Activated CD8-positive, alpha-beta memory T cell treated with anti-CD3 and anti-CD28 coated beads, Interleukin-2, amount 50 U/mL, for 1 hour (primary cell): ENCODE data around the gene PLEK.

Experiments
- DNase-seq: peaks from one replicate; pipeline ENCODE4 v3.0.0-alpha.2; 2020; ENCODE audit errors: extremely low read depth

Gene PLEK

GRCh38 chr2:68414876-68415275, 49.8 kb downstream of the PLEK start:
- DNase-seq = no peak

GRCh38 chr2:68415521-68415920, 50.4 kb downstream of the PLEK start:
- no peak for DNase-seq

GRCh38 chr2:68416081-68416675, 51.1 kb downstream of the PLEK start:
- no peak for DNase-seq

- no peak for DNase-seq
Observed at GRCh38 chr2:68417926-68418325, 52.8 kb downstream of the PLEK start.

- no peak for DNase-seq
Observed at GRCh38 chr2:68418419-68418818, 53.3 kb downstream of the PLEK start.

- DNase-seq = no peak
Observed at GRCh38 chr2:68418855-68419254, 53.8 kb downstream of the PLEK start.

DNA sequence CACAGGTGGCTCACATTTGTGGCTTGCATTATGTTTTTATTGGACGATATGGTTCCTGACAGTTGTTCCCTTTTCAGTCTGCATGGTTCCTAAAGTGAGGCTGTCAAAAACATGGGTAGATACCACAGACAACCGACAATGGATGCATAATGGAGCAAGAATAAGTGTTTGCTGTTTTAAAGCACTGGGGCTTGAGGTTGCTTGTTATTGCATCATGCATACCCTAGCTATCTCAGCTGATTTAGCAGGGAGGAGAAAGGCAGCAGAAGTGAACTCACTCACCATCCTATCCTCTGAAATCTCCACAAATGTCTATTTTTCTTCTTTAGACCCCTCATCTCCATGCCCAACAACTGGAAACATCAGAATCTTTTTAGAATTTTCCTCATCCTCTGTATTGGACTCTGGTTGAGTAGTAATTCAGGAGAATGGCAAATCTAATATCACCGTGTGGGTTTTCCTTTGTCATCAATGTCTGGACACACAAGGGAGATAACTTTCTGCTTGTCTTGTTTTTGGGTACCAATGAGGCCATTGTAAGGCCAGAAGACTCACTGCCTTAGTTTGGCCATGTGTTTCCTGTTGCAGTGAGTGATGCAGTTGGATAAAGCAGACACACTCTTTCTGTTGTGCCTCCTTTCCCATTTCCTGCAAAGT, 55.3 kb downstream of the PLEK start:
- no peak for DNase-seq

DNA sequence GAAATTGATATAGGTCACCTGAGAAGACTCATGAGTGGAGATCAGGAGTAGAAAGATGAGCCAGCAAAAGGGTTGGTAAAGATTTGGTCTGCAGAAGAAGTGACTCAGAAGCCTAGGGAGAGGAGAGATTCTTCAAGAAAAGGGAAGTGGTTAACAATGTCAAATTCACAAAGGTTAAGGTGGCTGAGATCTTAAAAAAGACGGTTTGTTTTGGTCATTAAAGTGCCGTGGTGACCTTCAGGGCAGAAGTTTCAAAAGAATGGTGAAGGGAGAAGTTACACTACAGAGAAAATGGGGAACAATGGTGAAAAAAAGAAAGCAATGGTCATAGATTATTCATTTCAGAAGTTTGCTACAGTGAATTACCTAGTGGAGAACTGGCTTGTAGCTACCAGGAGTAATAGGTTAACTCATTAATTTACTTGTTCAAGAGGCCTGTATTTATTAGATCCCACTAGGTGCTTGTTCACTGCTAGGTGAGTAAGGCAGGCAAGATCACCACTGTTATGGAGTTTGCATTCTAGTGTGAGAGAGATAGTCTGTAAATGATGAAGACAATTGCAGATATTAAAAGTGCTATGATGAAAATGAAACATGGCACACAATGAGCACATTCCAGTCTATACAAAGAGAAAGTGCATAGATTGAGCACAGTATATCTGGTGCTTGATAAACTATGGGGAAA, 59.0 kb downstream of the PLEK start:
- DNase-seq = no peak

- DNase-seq = no peak
Observed at GRCh38 chr2:68425503-68425902, 60.4 kb downstream of the PLEK start.

GRCh38 chr2:68426446-68426845, 61.4 kb downstream of the PLEK start:
- DNase-seq = no peak

DNA sequence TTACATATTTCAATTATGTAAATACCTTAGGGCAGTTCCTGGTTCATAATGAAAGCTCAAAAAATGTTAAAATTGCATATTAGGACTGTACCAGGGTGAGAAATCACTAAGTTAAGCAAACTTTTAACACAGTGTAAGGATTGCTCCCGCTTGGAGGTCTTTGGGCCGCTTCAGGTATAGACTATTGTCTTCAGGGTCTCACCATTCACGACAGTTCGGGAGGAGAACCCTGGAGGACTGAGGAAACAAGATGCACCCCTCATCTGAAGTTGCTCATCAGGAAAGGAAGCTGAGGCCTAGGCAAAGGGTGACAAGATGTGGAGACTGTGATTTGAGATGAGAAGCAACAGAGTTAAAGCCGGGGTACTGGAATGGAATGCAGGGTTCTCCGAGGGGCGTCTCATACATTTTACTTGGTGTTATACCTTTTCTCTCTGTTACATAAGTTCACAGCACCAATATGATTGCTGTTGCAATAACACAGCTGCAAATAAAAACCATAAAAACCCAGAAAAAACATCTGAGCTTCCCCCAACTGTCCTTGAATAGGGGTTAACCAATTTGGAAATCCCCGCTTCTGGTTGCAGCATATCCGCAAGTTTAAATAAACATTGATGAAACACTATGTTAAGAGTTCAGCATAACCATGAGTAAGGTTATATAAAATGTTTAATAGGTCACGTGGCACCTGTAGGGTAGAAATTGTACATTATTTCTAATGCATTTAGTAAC, 61.9 kb downstream of the PLEK start:
- no peak for DNase-seq

DNA sequence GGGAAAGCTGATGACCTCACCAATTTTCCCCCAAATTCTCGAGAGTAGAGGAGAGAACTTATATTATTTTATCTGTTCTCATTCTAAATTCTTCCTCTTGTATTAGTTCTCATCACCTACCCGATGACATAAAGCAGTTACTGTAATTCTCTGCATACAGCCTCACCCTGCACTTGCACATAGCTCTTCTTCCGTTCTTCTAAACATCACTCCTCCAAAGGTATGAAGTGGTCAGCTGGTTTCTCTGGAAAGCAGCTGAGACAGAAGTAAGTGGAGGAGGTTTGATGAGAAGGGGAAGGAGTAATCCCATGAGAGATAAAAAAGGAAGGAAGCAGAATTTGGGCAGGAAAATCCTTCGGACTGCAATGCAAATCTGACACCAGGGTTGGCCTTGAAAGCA, 63.0 kb downstream of the PLEK start:
- DNase-seq = no peak

GRCh38 chr2:68428746-68429145, 63.7 kb downstream of the PLEK start:
- no peak for DNase-seq

DNA sequence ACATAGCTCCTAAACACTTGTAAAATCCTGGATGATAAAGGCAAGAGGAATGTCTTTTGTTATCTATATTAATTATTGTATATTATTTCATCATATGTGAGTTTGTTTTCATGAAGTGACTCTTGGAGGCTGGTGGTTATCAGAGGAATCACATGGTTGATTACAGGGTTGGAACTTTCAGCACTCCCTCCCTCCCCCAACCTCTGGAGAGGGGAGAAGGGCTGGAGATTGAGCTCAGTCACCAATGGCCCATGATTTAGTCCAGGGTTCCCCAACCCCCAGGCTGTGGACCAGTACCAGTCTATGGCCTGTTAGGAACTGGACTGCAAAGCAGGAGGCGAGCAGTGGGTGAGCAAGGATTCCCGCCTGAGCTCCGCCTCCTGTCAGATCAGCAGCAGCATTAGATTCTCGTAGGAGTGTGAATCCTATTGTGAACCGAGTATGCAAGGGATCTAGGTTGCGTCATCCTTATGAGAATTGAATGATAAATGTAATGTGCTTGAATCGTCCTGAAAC, 64.3 kb downstream of the PLEK start:
- no peak for DNase-seq

GRCh38 chr2:68431316-68431972, 66.4 kb downstream of the PLEK start:
- no peak for DNase-seq

DNA sequence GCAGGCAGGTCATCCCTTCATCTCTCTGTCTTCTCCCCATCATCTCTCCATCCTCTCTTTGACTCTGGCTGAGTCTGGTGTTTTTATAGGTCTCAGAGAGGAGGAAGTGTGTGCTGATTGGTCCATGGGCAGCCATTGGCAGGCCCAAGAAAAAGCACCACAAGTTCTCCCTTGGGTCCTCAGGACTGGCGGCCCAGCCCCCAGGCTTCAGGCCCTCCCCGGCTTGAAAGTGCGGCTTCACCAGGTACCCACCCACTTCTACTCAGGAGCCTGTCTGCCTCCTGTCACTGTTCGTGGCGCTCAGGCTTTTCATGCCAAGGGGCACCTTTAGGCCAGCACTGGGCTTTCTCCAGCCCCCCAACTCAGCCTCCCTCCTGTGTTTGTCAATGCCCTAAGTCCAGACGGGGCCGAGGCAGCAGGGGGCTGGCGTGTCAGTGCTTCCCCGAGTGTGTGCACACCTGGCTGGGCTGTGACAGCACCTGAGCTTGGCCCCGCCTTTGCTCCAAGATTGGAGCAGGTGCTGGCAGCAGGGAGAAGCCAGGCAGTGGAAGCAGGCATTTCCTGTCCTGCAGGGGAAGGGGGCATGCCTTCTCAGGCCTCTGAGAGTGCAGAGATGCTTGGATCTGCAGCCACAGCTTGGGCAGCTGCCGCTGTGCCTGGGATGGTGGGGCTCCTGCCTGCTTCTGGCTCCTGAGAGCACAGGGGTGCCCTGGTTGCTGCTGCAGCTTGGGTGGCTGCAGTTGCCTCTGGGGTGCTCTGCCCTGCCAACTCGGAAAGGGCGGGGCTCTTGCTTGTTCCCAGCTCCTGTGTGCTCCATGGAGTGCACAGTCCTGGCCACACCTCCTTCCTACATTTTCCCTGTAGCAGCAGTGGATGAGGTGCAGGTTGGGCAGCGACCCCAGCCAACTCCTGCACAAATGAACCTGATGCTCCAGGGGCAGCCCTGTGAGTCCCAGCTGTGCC, 67.9 kb downstream of the PLEK start:
- DNase-seq = no peak

GRCh38 chr2:68434981-68435380, 69.9 kb downstream of the PLEK start:
- no peak for DNase-seq

DNA sequence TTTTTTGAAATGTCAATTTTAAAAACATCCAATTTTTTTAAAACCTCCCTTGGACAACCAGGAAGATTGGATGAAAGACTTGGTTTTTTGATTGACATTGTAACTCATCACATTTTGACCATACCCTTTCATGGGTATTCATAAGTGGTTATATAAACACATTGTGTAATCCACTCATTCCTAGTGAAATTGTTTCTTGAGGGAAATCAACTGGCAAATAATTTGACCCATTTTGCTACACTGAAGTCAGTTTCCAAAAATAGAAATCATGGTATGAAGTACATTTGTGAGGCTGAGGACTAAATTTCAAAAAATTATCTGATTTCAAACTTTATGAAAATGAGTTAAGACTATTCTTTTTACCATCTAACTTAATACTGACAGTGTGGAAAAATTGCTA, 70.5 kb downstream of the PLEK start:
- DNase-seq = no peak

- no peak for DNase-seq
Observed at GRCh38 chr2:68436270-68436669, 71.2 kb downstream of the PLEK start.

- no peak for DNase-seq
Observed at GRCh38 chr2:68438455-68439303, 73.6 kb downstream of the PLEK start.
